Large intestine (tissue), 3 donors: ENCODE measurements around the gene NEURL1. TPM values are rescaled to one million over a fixed set of nuclear protein-coding genes. Genes with fewer than 3 reads are reported as not detected.
A peak's percentile ranks its signal among the peaks of the same experiment; 100 is the strongest.

Experiments used
- DNase-seq, 2 donors: peaks; one replicate each; pipeline versions ENCODE4 v3.0.0 to v3.0.0-alpha.2; 2013
- H3K27ac ChIP-seq: one replicate; pipeline ENCODE4 v1.5.1; 2013; ENCODE audit warnings: low read length
- H3K27me3 ChIP-seq: 2 replicates; pipeline ENCODE4 v1.6.1; 2013; ENCODE audit warnings: low read length; ENCODE audit not compliant: control insufficient read depth, insufficient read depth
- H3K36me3 ChIP-seq: 2 replicates; pipeline ENCODE4 v1.6.1; 2013; ENCODE audit warnings: low read length; ENCODE audit not compliant: control insufficient read depth, insufficient read depth
- H3K4me1 ChIP-seq: one replicate; pipeline ENCODE4 v1.6.1; 2013; ENCODE audit warnings: low read length; ENCODE audit not compliant: control insufficient read depth, insufficient read depth
- H3K4me3 ChIP-seq: one replicate; pipeline ENCODE4 v1.5.1; 2013; ENCODE audit warnings: low read length
- H3K9me3 ChIP-seq: one replicate; pipeline ENCODE4 v1.6.1; 2013; ENCODE audit warnings: mild to moderate bottlenecking, low read depth, low read length, moderate library complexity; ENCODE audit not compliant: control insufficient read depth
- WGBS: methylation state at CpG from one replicate; pipeline ENCODE4 v1.1.5; 2013; ENCODE audit warnings: low lambda C conversion rate; ENCODE audit not compliant: insufficient coverage; 5-methylcytosine and 5-hydroxymethylcytosine counted together
- polyA plus RNA-seq: library from polyadenylated mRNA; unstranded; fragments of 120-200 nt; gene quantifications from one replicate; pipeline ENCODE4 v1.2.1, GENCODE V29; 2013

The NEURL1 gene
- polyA plus RNA-seq, 1 donor: 34.9 TPM

- no peak overlapping the region for H3K4me3 ChIP-seq
- no peak for DNase-seq
- no peaks in the 10 kb centered on the region for H3K36me3 ChIP-seq
- H3K9me3 ChIP-seq: no peaks in the 10 kb centered on the region
- no CpG with 5 or more reads among the region's 3 CpGs for WGBS
- no peaks in the 10 kb centered on the region for H3K27me3 ChIP-seq
- H3K27ac ChIP-seq: no peak overlapping the region
- peaks cover 27% of the 10 kb centered on the region for H3K4me1 ChIP-seq
Measured at GRCh38 chr10:103566536-103566935, 73.0 kb downstream of the NEURL1 start.

GRCh38 chr10:103568505-103568904 lies 75.0 kb downstream of the NEURL1 start:
- no peaks in the 10 kb centered on the region for H3K9me3 ChIP-seq
- no peaks in the 10 kb centered on the region for H3K27me3 ChIP-seq
- DNase-seq: no peak
- no peak overlapping the region for H3K4me3 ChIP-seq
- H3K27ac ChIP-seq: no peak overlapping the region
- peaks cover 4% of the 10 kb centered on the region for H3K36me3 ChIP-seq
- H3K4me1 ChIP-seq: peaks cover 45% of the 10 kb centered on the region
- 100% methylated on average over 1 of the region's 5 CpGs for WGBS

DNA sequence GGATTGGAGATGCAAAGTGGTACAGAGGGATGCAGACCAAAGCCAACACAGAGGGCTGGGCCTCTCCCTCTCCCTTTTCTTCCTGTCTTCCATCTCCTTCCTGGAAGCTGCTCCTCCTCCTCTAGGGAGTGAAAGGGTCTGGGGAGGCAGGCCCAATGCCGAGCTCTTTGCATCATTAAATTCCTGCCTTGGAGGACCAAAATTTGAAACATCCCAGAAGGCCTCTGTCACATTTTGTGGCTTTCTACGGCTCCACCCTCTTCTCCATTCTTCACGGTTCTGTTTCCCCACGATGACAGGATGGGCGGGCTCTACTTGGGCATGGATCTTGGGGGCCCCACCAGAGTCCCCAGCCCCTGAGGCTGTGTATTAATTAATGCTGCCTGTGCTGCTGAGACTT lies 76.4 kb downstream of the NEURL1 start:
- Histone ChIP-seq H3K9me3 (no peaks in the 10 kb centered on the region), H3K36me3 (peaks cover 4% of the 10 kb centered on the region), H3K27ac (peak overlapping the region; percentile 32), H3K4me1 (peaks cover 50% of the 10 kb centered on the region), H3K4me3 (no peak overlapping the region), H3K27me3 (no peaks in the 10 kb centered on the region)
- WGBS: no CpG with 5 or more reads among the region's 5 CpGs
- DNase-seq: no peak

- Histone ChIP-seq H3K27me3 (no peaks in the 10 kb centered on the region), H3K4me3 (peak overlapping the region; percentile 24), H3K36me3 (peaks cover 4% of the 10 kb centered on the region), H3K4me1 (peaks cover 54% of the 10 kb centered on the region), H3K27ac (peak overlapping the region; percentile 74), H3K9me3 (no peaks in the 10 kb centered on the region)
- DNase-seq: peak; percentile 94 to 97
- WGBS: no CpG with 5 or more reads among the region's 28 CpGs
Measured at GRCh38 chr10:103570844-103571655, 77.5 kb downstream of the NEURL1 start.

- Histone ChIP-seq H3K4me3 (peak overlapping the region; percentile 24), H3K27ac (peak overlapping the region; percentile 74), H3K36me3 (peaks cover 4% of the 10 kb centered on the region), H3K9me3 (no peaks in the 10 kb centered on the region), H3K4me1 (peaks cover 58% of the 10 kb centered on the region), H3K27me3 (no peaks in the 10 kb centered on the region)
- DNase-seq: no peak
- no CpG with 5 or more reads among the region's 18 CpGs for WGBS
Measured at GRCh38 chr10:103571656-103571975, 78.1 kb downstream of the NEURL1 start.

- Histone ChIP-seq H3K27me3 (no peaks in the 10 kb centered on the region), H3K4me1 (peaks cover 63% of the 10 kb centered on the region), H3K4me3 (peak overlapping the region; percentile 11), H3K27ac (peak overlapping the region; percentile 74), H3K9me3 (no peaks in the 10 kb centered on the region), H3K36me3 (peaks cover 4% of the 10 kb centered on the region)
- DNase-seq: peak in 1 of 2 donors; percentile 70
- WGBS: no CpG with 5 or more reads among the region's 10 CpGs
Measured at GRCh38 chr10:103572347-103573204, 79.1 kb downstream of the NEURL1 start.

- peak in 1 of 2 donors; percentile 58 for DNase-seq
- Histone ChIP-seq H3K4me3 (no peak overlapping the region), H3K27ac (no peak overlapping the region), H3K4me1 (peaks cover 69% of the 10 kb centered on the region), H3K9me3 (no peaks in the 10 kb centered on the region), H3K36me3 (peaks cover 4% of the 10 kb centered on the region), H3K27me3 (no peaks in the 10 kb centered on the region)
- WGBS: no CpG with 5 or more reads among the region's 7 CpGs
Measured at GRCh38 chr10:103573205-103573487, 79.6 kb downstream of the NEURL1 start.

GRCh38 chr10:103574097-103575061 lies 80.9 kb downstream of the NEURL1 start:
- peaks cover 4% of the 10 kb centered on the region for H3K36me3 ChIP-seq
- H3K27me3 ChIP-seq: no peaks in the 10 kb centered on the region
- no peak overlapping the region for H3K27ac ChIP-seq
- peaks cover 81% of the 10 kb centered on the region for H3K4me1 ChIP-seq
- H3K4me3 ChIP-seq: no peak overlapping the region
- DNase-seq: peak in 1 of 2 donors; percentile 60
- WGBS: 72% methylated on average over 3 of the region's 16 CpGs
- H3K9me3 ChIP-seq: no peaks in the 10 kb centered on the region

- Histone ChIP-seq H3K4me1 (peaks cover 77% of the 10 kb centered on the region), H3K9me3 (no peaks in the 10 kb centered on the region), H3K27me3 (no peaks in the 10 kb centered on the region), H3K36me3 (peaks cover 4% of the 10 kb centered on the region), H3K4me3 (no peak overlapping the region), H3K27ac (peak overlapping the region; percentile 7)
- WGBS: no CpG with 5 or more reads among the region's 6 CpGs
- no peak for DNase-seq
Measured at GRCh38 chr10:103575416-103576075, 82.0 kb downstream of the NEURL1 start.
